K562 (cell line): Measurements from ENCODE around the gene RAB25. TPM values are rescaled to one million over a fixed set of nuclear protein-coding genes. Genes with fewer than 3 reads are reported as not detected.

Experiments used
- ATAC-seq: fragments of 200-7000 bp; cut with Tn5 transposase; 3 replicates; pipeline ENCODE4 v1.9.1; 2020; ENCODE audit warnings: moderate library complexity
- BruUV-seq: library from RNA; stranded (reverse); fragments of 400-500 nt; replicated peaks from 2 replicates; lab custom pipeline; 2021; lab: Mats Ljungman, UMichigan
- CTCF ChIA-PET: fragments of 300-600 bp; formaldehyde crosslinking; extraction: SDS; loops from one replicate; lab custom pipeline; 2021; ENCODE audit warnings: low intra/inter-chr PET ratio; lab: Yijun Ruan, JAX
- POLR2A ChIA-PET: fragments of 300-600, 350-650 bp; sonication (Branson Sonifier 250); formaldehyde crosslinking; extraction: SDS; loops from one replicate; lab custom pipeline; 2021; ENCODE audit warnings: antibody characterized with exemption, inconsistent platforms; lab: Yijun Ruan, JAX
- DNase-seq, 4 experiments: peaks; one replicate each; pipeline versions ENCODE4 v3.0.0 to v3.0.0-alpha.2; 2011 to 2018; ENCODE audit warnings: low spot score in 3 of 4, mixed read lengths in 3 of 4; ENCODE audit errors: extremely low read depth in 1 of 4
- FAIRE-seq: peaks from 2 replicates; lab custom pipeline; 2011; peaks lifted over from hg19 to GRCh38; lab: Jason Lieb, UNC
- H2AFZ ChIP-seq: 2 replicates; pipeline ENCODE4 v1.6.0; 2011; ENCODE audit warnings: low read depth, low read length, control low read depth, inconsistent platforms
- H3K27ac ChIP-seq: fragments of 200-600 bp; 3 replicates; pipeline ENCODE4 v1.8.0; 2011; ENCODE audit warnings: low read depth, mild to moderate bottlenecking, control low read depth, inconsistent platforms, low read length, moderate library complexity, mixed read lengths; ENCODE audit errors: extremely low read depth
- H3K27me3 ChIP-seq, 2 experiments: fragments of 300-600 bp in 1 of 2; 2 replicates in 1 of 2; 3 replicates in 1 of 2; pipeline versions ENCODE4 v1.6.0 to v1.8.0; 2011; ENCODE audit warnings: inconsistent platforms in 2 of 2, low read length in 2 of 2, mild to moderate bottlenecking in 1 of 2, mixed read lengths in 1 of 2, moderate library complexity in 1 of 2; ENCODE audit not compliant: control insufficient read depth in 2 of 2, insufficient read depth in 2 of 2
- H3K36me3 ChIP-seq: fragments of 300-600 bp; 3 replicates; pipeline ENCODE4 v1.8.0; 2011; ENCODE audit warnings: mild to moderate bottlenecking, low read length, inconsistent platforms; ENCODE audit not compliant: control insufficient read depth, insufficient read depth
- H3K4me1 ChIP-seq, 2 experiments: fragments of 200-600 bp in 1 of 2; replicated peaks in 1 of 2; 2 replicates in 1 of 2; 3 replicates in 1 of 2; pipeline versions ENCODE4 v1.5.1 to v1.8.0; 2011; ENCODE audit warnings: inconsistent platforms in 2 of 2, low read length in 2 of 2, mild to moderate bottlenecking in 1 of 2, mixed read lengths in 1 of 2, moderate library complexity in 1 of 2; ENCODE audit not compliant: control insufficient read depth in 2 of 2, insufficient read depth in 2 of 2
- H3K4me2 ChIP-seq: 2 replicates; pipeline ENCODE4 v1.6.1; 2011; ENCODE audit warnings: low read length, control low read depth, inconsistent platforms, mixed read lengths; ENCODE audit not compliant: insufficient read depth
- H3K4me3 ChIP-seq: fragments of 200-600 bp; sonication (generic), shearing (Covaris generic); 2 replicates; pipeline ENCODE4 v1.5.1; 2016; ENCODE audit warnings: control low read depth, inconsistent platforms
- H3K79me2 ChIP-seq: fragments of 200-600 bp; 3 replicates; pipeline ENCODE4 v1.8.0; 2011; ENCODE audit warnings: low read length, inconsistent platforms; ENCODE audit not compliant: control insufficient read depth, insufficient read depth
- H3K9ac ChIP-seq, 2 experiments: 2 replicates each; pipeline versions ENCODE4 v1.6.0 to v1.6.1; 2011; ENCODE audit warnings: low read depth in 2 of 2, low read length in 2 of 2, control low read depth in 1 of 2, inconsistent platforms in 1 of 2, mild to moderate bottlenecking in 1 of 2, mixed read lengths in 1 of 2; ENCODE audit not compliant: insufficient read depth in 1 of 2
- H3K9me1 ChIP-seq: one replicate; pipeline ENCODE4 v1.6.0; 2011; ENCODE audit warnings: inconsistent platforms, mild to moderate bottlenecking, low read length, moderate library complexity; ENCODE audit not compliant: control insufficient read depth, insufficient read depth
- H3K9me3 ChIP-seq: replicated peaks from 2 replicates; pipeline ENCODE4 v1.5.1; 2011; ENCODE audit warnings: low read depth, low read length, inconsistent platforms; ENCODE audit not compliant: control insufficient read depth, insufficient read depth
- H4K20me1 ChIP-seq: replicated peaks from 2 replicates; pipeline ENCODE4 v1.6.1; 2011; ENCODE audit warnings: low read length, inconsistent platforms, mixed read lengths; ENCODE audit not compliant: control insufficient read depth, insufficient read depth
- ARHGAP35 ChIP-seq: fragments of 450-650 bp; IDR thresholded peaks from 2 replicates; pipeline ENCODE4 v1.6.1; 2018; ENCODE audit not compliant: partially characterized antibody
- E4F1 ChIP-seq: fragments of 250-450 bp; sonication (Bioruptor Pico); IDR thresholded peaks from 2 replicates; pipeline ENCODE4 v1.5.0; 2021; ENCODE audit warnings: mild to moderate bottlenecking, borderline replicate concordance
- ELF4 ChIP-seq: fragments of 450-650 bp; formaldehyde crosslinking; IDR thresholded peaks from 2 replicates; pipeline ENCODE4 v1.4.0; 2022; ENCODE audit warnings: missing genetic modification characterization
- EZH2 ChIP-seq: IDR thresholded peaks from 2 replicates; pipeline ENCODE4 v1.6.1; 2012; ENCODE audit warnings: low read depth, mild to moderate bottlenecking, inconsistent platforms, low read length, borderline replicate concordance
- L3MBTL2 ChIP-seq: fragments of 450-650 bp; IDR thresholded peaks from 2 replicates; pipeline ENCODE4 v1.6.1; 2016; ENCODE audit warnings: mild to moderate bottlenecking, moderate library complexity
- RBFOX2 ChIP-seq: fragments of 200-400 bp; formaldehyde crosslinking; IDR thresholded peaks from 2 replicates; pipeline ENCODE4 v1.6.1; 2017; ENCODE audit warnings: low read depth, mild to moderate bottlenecking, low read length, moderate library complexity
- ZNF384 ChIP-seq: IDR thresholded peaks from 2 replicates; pipeline ENCODE4 v1.6.1; 2012; ENCODE audit warnings: low read depth, low read length, improper control_type of control experiment
- ZNF589 ChIP-seq: fragments of 200-800 bp; sonication (Bioruptor generic); IDR thresholded peaks from 2 replicates; pipeline ENCODE4 v1.6.1; 2016; ENCODE audit warnings: low read depth, missing genetic modification characterization, missing compliant biosample characterization
- WGBS: fragments of 100-300 bp; shearing (Covaris generic); methylation state at CpG from one replicate; pipeline ENCODE4 v1.1.6; 2016; ENCODE audit warnings: low coverage, mixed read lengths; ENCODE audit not compliant: insufficient coverage; ENCODE audit errors: missing lambda C conversion rate; 5-methylcytosine and 5-hydroxymethylcytosine counted together
- in situ Hi-C: fragments of 300-500 bp; cut with MboI; formaldehyde crosslinking; loops from 4 replicates; pipeline ENCODE4 v1.15.0; 2018; ENCODE audit warnings: inconsistent platforms, mixed read lengths
- intact Hi-C: fragments of 100-400 bp; cut with micrococcal nuclease; formaldehyde crosslinking; loops from 2 replicates; pipeline ENCODE4 v1.14.2; 2022
- polyA plus RNA-seq, 8 experiments: library from polyadenylated mRNA; depleted of rRNA in 4 of 8; stranded (reverse) in 5 of 8; unstranded in 3 of 8; fragments of >200 nt; fragmentation: Nextera tagmentation in 2 of 8; fragmentation: Illumina TruSeq in 1 of 8; extraction: Ambion mirVana in 2 of 8; extraction: Trizol in 1 of 8; gene quantifications; 2 replicates each; pipeline versions ENCODE4 v1.2.1 to v1.2.3, GENCODE V29; 2011 to 2014; ENCODE audit warnings: inconsistent platforms in 1 of 8, missing spikeins in 1 of 8
- total RNA-seq, 7 experiments: library from RNA; depleted of rRNA in 6 of 7; stranded (reverse); fragments of >200 nt in 6 of 7; fragmentation: Illumina TruSeq in 2 of 7; extraction: Trizol in 2 of 7; gene quantifications; 2 replicates each; pipeline versions ENCODE4 v1.2.1 to v1.2.3, GENCODE V29; 2011 to 2021; ENCODE audit warnings: low replicate concordance in 1 of 7
- TF ChIP-seq, protein P1 (sequence below): IDR thresholded peaks from 2 replicates; pipeline ENCODE4 v1.6.1; 2016; ENCODE audit warnings: missing genetic modification characterization, missing compliant biosample characterization
- TF ChIP-seq, protein P2 (sequence below): fragments of 450-650 bp; IDR thresholded peaks from 2 replicates; pipeline ENCODE4 v1.6.1; 2016; ENCODE audit warnings: low read depth

Gene RAB25
- total and polyA plus RNA-seq, 9 of the 15 experiments (the other 6 are each of a cell fraction or from before 2014, with no cell fraction given), result 0.10 to 0.27 (median 0.13) TPM; not detected in 6

DNA sequence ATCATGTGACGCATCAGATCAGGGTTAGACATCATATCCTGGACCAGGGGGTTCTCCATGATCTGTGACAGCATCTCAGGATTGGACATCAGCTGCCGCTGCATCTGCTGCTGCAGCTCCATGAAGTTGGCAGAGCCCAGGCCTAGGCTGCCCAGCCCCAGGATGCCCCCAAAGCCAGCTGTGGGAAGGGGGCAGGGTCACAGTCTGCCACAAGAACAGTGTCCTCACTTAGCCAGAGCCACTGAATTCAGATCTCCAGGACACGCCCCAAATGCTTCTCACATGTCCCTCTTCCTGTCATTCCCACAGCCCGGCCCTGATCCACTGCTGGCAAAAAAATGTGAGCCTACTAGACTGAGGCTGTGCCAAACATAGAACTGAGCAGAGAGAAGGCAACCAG lies 10.6 kb upstream of the RAB25 start:
- Histone ChIP-seq H3K27me3 (no peaks in the 10 kb centered on the region), H3K27ac (no peak overlapping the region), H3K79me2 (peaks cover 34% of the 10 kb centered on the region), H3K9me3 (no peaks in the 10 kb centered on the region), H4K20me1 (peaks cover 3% of the 10 kb centered on the region; the same call in 1 of the 2 replicates), H3K4me1 (peaks cover 8 to 19% of the 10 kb centered on the region in 2 experiments; a peak in 4 of 5 replicates), H2AFZ (no peak overlapping the region), H3K9me1 (no peaks in the 10 kb centered on the region), H3K4me3 (no peak overlapping the region), H3K4me2 (no peak overlapping the region), H3K36me3 (peaks cover 51% of the 10 kb centered on the region), H3K9ac (peak overlapping the region in 1 of 2 experiments; percentile 38; a peak in 1 of 4 replicates)
- no TSS peak for BruUV-seq
- intact Hi-C loops (loop anchor here (5.0 kb wide), 2 partner anchors 68 to 113 kb away; no protein-coding TSS in a partner anchor), in situ Hi-C loops (no loop called here)
- ATAC-seq (no peak), DNase-seq (no peak), FAIRE-seq (no peak)
- POLR2A ChIA-PET, result interaction anchor here (0.7 to 2.0 kb wide), 3 partner anchors 9 to 117 kb away, joined by 3 to 8 read pairs (median 3); no protein-coding TSS in a partner anchor
- WGBS, result 93% methylated on average over 4 of the region's 4 CpGs
- CTCF ChIA-PET, result no interaction called here
- TF ChIP-seq L3MBTL2, result no peak
- TF ChIP-seq, protein P1, sequence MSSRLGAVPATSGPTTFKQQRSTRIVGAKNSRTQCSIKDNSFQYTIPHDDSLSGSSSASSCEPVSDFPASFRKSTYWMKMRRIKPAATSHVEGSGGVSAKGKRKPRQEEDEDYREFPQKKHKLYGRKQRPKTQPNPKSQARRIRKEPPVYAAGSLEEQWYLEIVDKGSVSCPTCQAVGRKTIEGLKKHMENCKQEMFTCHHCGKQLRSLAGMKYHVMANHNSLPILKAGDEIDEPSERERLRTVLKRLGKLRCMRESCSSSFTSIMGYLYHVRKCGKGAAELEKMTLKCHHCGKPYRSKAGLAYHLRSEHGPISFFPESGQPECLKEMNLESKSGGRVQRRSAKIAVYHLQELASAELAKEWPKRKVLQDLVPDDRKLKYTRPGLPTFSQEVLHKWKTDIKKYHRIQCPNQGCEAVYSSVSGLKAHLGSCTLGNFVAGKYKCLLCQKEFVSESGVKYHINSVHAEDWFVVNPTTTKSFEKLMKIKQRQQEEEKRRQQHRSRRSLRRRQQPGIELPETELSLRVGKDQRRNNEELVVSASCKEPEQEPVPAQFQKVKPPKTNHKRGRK (tag), result no peak
- no peak for TF ChIP-seq ELF4
- TF ChIP-seq EZH2, result no peak
- no peak for TF ChIP-seq ZNF384
- TF ChIP-seq ARHGAP35, result no peak
- no peak for TF ChIP-seq ZNF589
- TF ChIP-seq, protein P2, sequence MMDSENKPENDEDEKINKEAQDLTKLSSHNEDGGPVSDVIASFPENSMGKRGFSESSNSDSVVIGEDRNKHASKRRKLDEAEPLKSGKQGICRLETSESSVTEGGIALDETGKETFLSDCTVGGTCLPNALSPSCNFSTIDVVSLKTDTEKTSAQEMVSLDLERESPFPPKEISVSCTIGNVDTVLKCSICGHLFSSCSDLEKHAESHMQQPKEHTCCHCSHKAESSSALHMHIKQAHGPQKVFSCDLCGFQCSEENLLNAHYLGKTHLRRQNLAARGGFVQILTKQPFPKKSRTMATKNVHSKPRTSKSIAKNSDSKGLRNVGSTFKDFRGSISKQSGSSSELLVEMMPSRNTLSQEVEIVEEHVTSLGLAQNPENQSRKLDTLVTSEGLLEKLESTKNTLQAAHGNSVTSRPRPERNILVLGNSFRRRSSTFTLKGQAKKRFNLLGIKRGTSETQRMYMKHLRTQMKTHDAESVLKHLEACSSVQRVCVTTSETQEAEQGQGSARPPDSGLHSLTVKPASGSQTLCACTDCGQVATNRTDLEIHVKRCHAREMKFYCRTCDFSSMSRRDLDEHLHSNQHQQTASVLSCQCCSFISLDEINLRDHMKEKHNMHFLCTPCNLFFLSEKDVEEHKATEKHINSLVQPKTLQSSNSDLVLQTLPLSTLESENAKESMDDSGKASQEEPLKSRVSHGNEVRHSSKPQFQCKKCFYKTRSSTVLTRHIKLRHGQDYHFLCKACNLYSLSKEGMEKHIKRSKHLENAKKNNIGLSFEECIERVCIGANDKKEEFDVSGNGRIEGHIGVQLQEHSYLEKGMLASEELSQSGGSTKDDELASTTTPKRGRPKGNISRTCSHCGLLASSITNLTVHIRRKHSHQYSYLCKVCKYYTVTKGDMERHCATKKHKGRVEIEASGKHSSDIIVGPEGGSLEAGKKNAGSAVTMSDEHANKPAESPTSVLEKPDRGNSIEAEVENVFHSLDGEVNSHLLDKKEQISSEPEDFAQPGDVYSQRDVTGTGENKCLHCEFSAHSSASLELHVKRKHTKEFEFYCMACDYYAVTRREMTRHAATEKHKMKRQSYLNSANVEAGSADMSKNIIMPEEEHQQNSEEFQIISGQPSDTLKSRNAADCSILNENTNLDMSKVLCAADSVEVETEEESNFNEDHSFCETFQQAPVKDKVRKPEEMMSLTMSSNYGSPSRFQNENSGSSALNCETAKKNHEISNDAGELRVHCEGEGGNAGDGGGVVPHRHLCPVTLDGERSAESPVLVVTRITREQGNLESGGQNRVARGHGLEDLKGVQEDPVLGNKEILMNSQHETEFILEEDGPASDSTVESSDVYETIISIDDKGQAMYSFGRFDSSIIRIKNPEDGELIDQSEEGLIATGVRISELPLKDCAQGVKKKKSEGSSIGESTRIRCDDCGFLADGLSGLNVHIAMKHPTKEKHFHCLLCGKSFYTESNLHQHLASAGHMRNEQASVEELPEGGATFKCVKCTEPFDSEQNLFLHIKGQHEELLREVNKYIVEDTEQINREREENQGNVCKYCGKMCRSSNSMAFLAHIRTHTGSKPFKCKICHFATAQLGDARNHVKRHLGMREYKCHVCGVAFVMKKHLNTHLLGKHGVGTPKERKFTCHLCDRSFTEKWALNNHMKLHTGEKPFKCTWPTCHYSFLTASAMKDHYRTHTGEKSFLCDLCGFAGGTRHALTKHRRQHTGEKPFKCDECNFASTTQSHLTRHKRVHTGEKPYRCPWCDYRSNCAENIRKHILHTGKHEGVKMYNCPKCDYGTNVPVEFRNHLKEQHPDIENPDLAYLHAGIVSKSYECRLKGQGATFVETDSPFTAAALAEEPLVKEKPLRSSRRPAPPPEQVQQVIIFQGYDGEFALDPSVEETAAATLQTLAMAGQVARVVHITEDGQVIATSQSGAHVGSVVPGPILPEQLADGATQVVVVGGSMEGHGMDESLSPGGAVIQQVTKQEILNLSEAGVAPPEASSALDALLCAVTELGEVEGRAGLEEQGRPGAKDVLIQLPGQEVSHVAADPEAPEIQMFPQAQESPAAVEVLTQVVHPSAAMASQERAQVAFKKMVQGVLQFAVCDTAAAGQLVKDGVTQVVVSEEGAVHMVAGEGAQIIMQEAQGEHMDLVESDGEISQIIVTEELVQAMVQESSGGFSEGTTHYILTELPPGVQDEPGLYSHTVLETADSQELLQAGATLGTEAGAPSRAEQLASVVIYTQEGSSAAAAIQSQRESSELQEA, result no peak
- no peak for TF ChIP-seq E4F1 (CRISPR knock-in tag)
- no peak for TF ChIP-seq RBFOX2
